HCT116 (cell line): ENCODE results near the gene BRINP3.

ENCODE experiments used
- EGR1 ChIP-seq: IDR thresholded peaks from 2 replicates; pipeline ENCODE4 v1.6.1; 2012; ENCODE audit warnings: low read depth
- EZH2phosphoT487 ChIP-seq: fragments of 200-600 bp; IDR thresholded peaks from 2 replicates; pipeline ENCODE4 v1.6.1; 2018; ENCODE audit warnings: antibody characterized with exemption, borderline replicate concordance
- JUND ChIP-seq: IDR thresholded peaks from 2 replicates; pipeline ENCODE4 v1.6.1; 2012
- POLR2A ChIP-seq: IDR thresholded peaks from 2 replicates; pipeline ENCODE4 v1.7.0; 2011; ENCODE audit warnings: borderline replicate concordance; ENCODE audit not compliant: insufficient read depth, insufficient read length; ENCODE audit errors: extremely low read depth

- TF ChIP-seq EGR1 (no peak), POLR2A (no peak), JUND (no peak), EZH2phosphoT487 (no peak)
Measured at GRCh38 chr1:190068304-190068703, 409.4 kb downstream of the BRINP3 start.
